ENCODE measurements around the gene ATP4B. TPM values are rescaled to one million over a fixed set of nuclear protein-coding genes. Genes with fewer than 3 reads are reported as not detected.

Gene ATP4B
- polyA plus RNA-seq, 1 experiment, result not detected

DNA sequence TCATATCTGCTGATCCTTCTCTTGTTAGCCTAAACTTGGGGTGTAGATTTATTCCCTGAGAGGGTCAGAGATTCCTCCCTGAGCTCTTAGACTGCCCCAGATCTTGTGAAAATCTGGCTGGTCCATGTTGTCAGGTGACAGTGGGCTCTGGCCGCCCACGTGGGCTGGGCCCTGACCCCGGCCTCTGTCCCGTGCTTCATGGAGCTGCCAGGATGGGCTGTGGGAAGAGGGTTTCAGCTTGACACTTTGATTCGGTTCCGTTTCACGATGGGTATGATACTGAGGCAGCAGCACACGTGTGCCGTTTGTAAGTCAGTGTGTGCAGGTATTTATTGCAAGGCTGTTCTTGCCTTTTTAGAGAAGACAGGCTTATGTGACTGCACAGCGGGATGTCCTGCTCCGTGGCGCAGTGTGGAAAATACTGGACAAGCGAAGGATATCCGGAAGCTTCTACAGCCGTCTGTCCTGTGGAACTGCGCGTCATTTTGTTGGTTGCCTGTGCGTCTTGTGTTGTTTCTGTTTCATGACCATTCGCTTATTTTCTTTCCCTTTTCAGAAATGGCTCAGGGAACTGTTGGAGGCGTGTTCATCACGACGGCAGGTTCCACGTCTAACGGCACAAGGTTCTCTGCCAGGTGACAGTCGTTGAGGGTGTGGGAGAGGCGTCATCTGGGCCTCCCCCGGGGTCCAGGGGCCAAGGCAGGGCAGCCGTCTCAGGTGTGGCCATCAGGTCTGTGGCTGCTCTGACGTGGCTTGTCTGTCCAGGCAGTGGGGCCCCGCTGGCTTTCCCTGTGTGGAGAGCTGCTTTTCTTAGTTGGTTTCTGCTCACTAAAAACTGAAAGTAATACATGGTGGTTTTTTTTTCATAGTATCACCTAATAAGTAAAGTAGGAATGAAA is 20.5 kb downstream of the ATP4B start:
- no peaks in the 10 kb centered on the region for H3K27me3 ChIP-seq (ENCODE audit: control insufficient read depth, insufficient read depth, low read length)
- DNase-seq (ENCODE audit: low read depth), result no peak
- POLR2A ChIA-PET, result no interaction called here
- CTCF ChIA-PET, result interaction anchor here (1.1 to 1.8 kb wide), 2 partner anchors 11 to 26 kb away, joined by 3 to 4 read pairs; no protein-coding TSS in a partner anchor
- peaks cover 36% of the 10 kb centered on the region for H3K36me3 ChIP-seq (ENCODE audit: control insufficient read depth, insufficient read depth, low read length)
- H3K4me3 ChIP-seq (ENCODE audit: low read depth, low read length), result no peak overlapping the region
- TF ChIP-seq, protein P1, sequence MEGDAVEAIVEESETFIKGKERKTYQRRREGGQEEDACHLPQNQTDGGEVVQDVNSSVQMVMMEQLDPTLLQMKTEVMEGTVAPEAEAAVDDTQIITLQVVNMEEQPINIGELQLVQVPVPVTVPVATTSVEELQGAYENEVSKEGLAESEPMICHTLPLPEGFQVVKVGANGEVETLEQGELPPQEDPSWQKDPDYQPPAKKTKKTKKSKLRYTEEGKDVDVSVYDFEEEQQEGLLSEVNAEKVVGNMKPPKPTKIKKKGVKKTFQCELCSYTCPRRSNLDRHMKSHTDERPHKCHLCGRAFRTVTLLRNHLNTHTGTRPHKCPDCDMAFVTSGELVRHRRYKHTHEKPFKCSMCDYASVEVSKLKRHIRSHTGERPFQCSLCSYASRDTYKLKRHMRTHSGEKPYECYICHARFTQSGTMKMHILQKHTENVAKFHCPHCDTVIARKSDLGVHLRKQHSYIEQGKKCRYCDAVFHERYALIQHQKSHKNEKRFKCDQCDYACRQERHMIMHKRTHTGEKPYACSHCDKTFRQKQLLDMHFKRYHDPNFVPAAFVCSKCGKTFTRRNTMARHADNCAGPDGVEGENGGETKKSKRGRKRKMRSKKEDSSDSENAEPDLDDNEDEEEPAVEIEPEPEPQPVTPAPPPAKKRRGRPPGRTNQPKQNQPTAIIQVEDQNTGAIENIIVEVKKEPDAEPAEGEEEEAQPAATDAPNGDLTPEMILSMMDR (IDR thresholded peaks at IDR 0.05; ENCODE audit: insufficient read depth, low read depth, low read length), result no peak

DNA sequence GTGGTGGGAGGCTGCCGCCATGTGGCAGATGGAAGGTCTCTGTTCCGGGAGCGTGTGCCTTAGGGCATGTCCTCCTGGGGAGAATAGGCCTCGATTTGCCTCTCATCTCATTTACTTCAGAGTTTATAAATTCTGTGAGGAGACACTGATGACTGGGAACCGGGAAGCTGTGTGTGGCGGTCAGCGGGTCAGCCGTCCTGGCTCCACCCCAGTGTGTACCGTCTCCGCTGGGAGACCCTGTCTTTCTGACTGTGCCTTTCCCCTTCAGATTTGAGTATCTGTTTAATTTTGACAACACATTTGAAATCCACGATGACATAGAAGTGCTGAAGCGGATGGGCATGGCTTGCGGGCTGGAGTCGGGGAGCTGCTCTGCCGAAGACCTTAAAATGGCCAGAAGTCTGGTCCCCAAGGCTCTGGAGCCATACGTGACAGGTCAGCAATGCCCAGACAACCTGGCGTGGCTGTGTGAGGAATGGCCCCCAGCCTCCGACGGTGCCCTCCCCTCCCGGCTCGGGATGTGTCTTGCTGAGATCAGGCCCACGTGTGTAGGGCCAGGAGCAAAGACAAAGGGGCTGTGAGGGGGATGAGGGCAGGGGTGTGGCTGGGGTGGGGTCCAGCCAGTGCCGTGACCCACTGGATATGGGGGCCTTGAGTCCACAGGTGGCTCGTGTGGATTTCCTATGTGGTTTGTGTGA is 21.6 kb downstream of the ATP4B start:
- TF ChIP-seq, protein P1 (IDR thresholded peaks at IDR 0.05; ENCODE audit: insufficient read depth, low read depth, low read length), result no peak
- Histone ChIP-seq H3K4me3 (ENCODE audit: low read depth, low read length) (no peak overlapping the region), H3K27me3 (ENCODE audit: control insufficient read depth, insufficient read depth, low read length) (no peaks in the 10 kb centered on the region), H3K36me3 (ENCODE audit: control insufficient read depth, insufficient read depth, low read length) (peaks cover 41% of the 10 kb centered on the region)
- no peak for DNase-seq (ENCODE audit: low read depth)
- POLR2A ChIA-PET, result no interaction called here
- CTCF ChIA-PET, result interaction anchor here (1.8 kb wide), 1 partner anchor 10 kb away, joined by 4 read pairs; no protein-coding TSS in a partner anchor

DNA sequence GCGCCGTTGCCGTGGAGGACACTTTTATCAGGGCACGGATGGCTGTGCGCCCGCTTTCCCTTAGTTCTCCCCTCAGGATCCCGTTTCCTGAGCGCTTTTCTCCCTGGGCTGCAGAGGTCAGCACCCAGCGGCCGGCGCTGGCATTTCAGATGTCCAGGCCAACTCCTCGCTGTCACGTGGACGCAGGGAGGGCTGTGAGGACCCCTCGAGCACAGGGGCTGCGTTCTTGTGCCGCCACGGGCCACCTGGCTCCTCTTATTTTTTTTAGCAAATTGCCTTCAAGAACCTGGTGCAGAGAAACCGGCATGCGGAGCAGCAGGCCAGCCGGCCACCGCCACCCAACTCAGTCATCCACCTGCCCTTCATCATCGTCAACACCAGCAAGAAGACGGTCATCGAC is 22.3 kb downstream of the ATP4B start:
- peaks cover 43% of the 10 kb centered on the region for H3K36me3 ChIP-seq (ENCODE audit: control insufficient read depth, insufficient read depth, low read length)
- no peaks in the 10 kb centered on the region for H3K27me3 ChIP-seq (ENCODE audit: control insufficient read depth, insufficient read depth, low read length)
- ChIA-PET CTCF (no interaction called here), POLR2A (no interaction called here)
- TF ChIP-seq, protein P1 (IDR thresholded peaks at IDR 0.05; ENCODE audit: insufficient read depth, low read depth, low read length), result no peak
- H3K4me3 ChIP-seq (ENCODE audit: low read depth, low read length), result no peak overlapping the region
- no peak for DNase-seq (ENCODE audit: low read depth)

DNA sequence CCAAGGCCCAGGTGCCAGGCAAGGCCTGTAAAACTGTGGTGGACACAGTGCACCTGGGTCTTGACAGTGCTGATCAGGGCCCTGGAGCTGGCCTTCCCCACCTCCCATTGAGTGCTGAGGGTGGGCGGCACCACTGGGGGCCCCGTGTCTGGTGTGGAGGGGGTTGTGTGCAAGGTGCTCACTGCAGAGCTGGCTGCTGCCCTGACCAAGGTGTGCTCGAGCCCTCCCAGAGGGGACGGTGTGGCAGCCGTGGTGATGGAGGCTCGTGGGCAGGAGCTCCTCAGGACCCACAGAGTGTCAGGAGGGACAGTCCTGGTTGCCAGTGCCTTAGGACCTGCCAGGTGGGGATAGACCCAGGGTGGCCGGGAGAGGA is 23.0 kb downstream of the ATP4B start:
- CTCF ChIA-PET, result no interaction called here
- Histone ChIP-seq H3K4me3 (ENCODE audit: low read depth, low read length) (no peak overlapping the region), H3K36me3 (ENCODE audit: control insufficient read depth, insufficient read depth, low read length) (peaks cover 43% of the 10 kb centered on the region), H3K27me3 (ENCODE audit: control insufficient read depth, insufficient read depth, low read length) (no peaks in the 10 kb centered on the region)
- POLR2A ChIA-PET, result no interaction called here
- TF ChIP-seq, protein P1 (IDR thresholded peaks at IDR 0.05; ENCODE audit: insufficient read depth, low read depth, low read length), result no peak
- no peak for DNase-seq (ENCODE audit: low read depth)
